ENCODE measurements around the gene DRC7. TPM values are rescaled to one million over a fixed set of nuclear protein-coding genes. Genes with fewer than 3 reads are reported as not detected.

The DRC7 gene
- total RNA-seq, 3 donors from 2014 or later: 1.5 TPM; not detected in 2

DNA sequence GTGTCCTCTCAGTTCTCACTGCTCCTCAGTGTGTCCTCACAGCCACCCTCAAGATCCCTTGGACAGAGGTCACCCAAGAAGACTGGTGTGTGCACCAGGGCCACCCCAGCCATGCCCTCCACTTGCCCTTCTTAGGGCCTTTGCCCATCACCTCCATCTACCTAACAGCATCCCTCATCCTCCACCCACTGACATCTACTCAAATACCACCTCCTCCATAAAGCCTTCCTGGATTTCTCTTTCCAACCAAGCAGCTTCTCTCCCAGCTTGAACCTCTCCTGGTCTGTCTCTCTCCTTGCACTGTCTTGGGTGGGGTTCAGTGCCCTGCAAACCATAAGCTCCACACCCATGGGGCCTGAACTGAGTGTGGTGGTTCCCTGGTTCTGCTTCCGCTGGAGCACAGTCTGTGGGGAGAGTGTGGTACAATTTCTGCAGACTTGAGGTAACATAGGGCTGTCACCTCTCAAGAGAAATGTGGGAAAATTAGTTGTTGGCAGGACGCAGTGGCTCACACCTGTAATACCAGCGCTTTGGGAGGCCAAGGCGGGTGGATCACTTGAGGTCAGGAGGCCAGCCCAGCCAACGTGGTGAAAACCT lies 55.3 kb downstream of the DRC7 start:
- Histone ChIP-seq H3K9me3 (no peaks in the 10 kb centered on the region), H3K27me3 (no peaks in the 10 kb centered on the region), H3K4me1 (no peaks in the 10 kb centered on the region), H3K27ac (no peak overlapping the region), H3K4me3 (no peak overlapping the region), H3K36me3 (no peaks in the 10 kb centered on the region)
- TF ChIP-seq POLR2AphosphoS5 (IDR thresholded peaks at IDR 0.05): no peak
- intact Hi-C loops (cut with DNase I; ENCODE audit: low total_unique reads): loop anchor here (5.0 to 10.0 kb wide), 2 partner anchors 95 to 477 kb away; no protein-coding TSS in a partner anchor
- DNase-seq (ENCODE audit: low spot score in 2 of 2): no peak

DNA sequence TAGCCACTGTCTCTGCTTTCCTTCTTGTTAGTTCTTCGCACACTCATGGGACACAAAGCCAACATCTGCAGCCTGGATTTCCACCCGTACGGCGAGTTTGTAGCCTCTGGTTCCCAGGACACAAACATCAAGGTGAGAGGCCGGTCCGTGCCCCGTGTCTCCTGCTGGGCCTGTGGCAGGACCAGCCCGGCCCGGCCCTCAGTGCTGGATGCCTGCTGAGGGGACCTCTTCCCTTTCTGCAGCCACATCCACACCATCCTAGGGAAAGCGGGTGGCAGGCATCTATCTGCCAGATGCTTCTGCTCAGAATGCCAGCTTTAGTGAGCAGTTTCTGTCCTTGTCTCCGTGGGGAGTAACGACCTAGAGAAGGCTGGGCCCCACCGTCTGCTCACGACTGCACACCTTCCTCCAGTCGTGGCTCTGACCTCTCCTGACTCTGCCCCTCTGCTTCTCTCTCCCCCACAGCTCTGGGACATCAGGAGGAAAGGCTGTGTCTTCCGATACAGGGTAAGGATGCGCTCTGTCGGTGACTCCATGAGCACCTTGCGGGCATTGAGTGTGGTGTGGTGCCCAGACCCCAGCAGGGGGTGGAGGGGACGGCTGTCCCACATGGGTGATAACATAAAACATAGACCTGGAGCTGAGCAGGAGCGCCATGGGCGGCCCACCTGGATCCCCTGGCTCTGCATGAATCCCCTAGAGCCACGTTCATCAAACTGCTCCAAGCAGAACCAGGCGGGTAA lies 56.4 kb downstream of the DRC7 start:
- Histone ChIP-seq H3K4me3 (no peak overlapping the region), H3K9me3 (no peaks in the 10 kb centered on the region), H3K4me1 (no peaks in the 10 kb centered on the region), H3K27me3 (no peaks in the 10 kb centered on the region), H3K36me3 (no peaks in the 10 kb centered on the region), H3K27ac (no peak overlapping the region)
- intact Hi-C loops (cut with DNase I; ENCODE audit: low total_unique reads): loop anchor here (10.0 kb wide), 1 partner anchor 94 kb away; no protein-coding TSS in a partner anchor
- DNase-seq (ENCODE audit: low spot score in 2 of 2): no peak
- TF ChIP-seq POLR2AphosphoS5 (IDR thresholded peaks at IDR 0.05): no peak
- TF ChIP-seq, protein P1, sequence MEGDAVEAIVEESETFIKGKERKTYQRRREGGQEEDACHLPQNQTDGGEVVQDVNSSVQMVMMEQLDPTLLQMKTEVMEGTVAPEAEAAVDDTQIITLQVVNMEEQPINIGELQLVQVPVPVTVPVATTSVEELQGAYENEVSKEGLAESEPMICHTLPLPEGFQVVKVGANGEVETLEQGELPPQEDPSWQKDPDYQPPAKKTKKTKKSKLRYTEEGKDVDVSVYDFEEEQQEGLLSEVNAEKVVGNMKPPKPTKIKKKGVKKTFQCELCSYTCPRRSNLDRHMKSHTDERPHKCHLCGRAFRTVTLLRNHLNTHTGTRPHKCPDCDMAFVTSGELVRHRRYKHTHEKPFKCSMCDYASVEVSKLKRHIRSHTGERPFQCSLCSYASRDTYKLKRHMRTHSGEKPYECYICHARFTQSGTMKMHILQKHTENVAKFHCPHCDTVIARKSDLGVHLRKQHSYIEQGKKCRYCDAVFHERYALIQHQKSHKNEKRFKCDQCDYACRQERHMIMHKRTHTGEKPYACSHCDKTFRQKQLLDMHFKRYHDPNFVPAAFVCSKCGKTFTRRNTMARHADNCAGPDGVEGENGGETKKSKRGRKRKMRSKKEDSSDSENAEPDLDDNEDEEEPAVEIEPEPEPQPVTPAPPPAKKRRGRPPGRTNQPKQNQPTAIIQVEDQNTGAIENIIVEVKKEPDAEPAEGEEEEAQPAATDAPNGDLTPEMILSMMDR (IDR thresholded peaks at IDR 0.05): no peak
- no peak for TF ChIP-seq POLR2A (IDR thresholded peaks at IDR 0.05)

DNA sequence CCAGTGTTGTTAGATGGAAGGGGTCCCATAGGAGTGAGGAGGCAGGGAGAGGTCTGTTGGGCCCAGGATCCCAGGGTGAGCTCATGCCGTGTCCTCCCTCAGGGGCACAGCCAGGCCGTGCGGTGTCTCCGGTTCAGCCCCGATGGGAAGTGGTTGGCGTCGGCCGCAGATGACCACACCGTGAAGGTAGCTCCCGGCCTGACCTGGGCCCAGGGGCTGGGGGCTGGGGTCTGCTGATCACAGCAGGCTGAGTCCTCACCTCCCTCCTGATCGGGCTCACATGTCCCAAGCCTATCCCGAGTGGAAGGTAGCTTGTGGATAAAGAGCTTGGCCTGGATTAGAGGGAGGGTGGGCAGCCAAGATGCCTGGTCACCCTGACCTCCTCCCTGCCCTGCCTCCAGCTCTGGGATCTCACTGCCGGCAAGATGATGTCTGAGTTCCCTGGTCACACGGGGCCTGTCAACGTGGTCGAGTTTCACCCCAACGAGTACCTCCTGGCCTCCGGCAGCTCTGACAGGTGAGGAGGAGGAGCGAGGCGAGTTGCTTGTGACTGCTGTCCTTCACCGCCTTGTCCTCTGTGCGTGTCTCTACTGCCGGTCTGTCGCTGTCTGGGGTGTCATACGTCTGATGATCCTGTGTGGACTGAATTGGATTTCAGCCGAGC lies 57.1 kb downstream of the DRC7 start:
- Histone ChIP-seq H3K36me3 (no peaks in the 10 kb centered on the region), H3K4me1 (no peaks in the 10 kb centered on the region), H3K27me3 (no peaks in the 10 kb centered on the region), H3K9me3 (no peaks in the 10 kb centered on the region), H3K27ac (no peak overlapping the region), H3K4me3 (no peak overlapping the region)
- no peak for TF ChIP-seq POLR2AphosphoS5 (IDR thresholded peaks at IDR 0.05)
- TF ChIP-seq, protein P1 (IDR thresholded peaks at IDR 0.05): no peak
- no peak for TF ChIP-seq POLR2A (IDR thresholded peaks at IDR 0.05)
- intact Hi-C loops (cut with DNase I; ENCODE audit: low total_unique reads): loop anchor here (10.0 kb wide), 1 partner anchor 93 kb away; no protein-coding TSS in a partner anchor
- DNase-seq (ENCODE audit: low spot score in 2 of 2): no peak

DNA sequence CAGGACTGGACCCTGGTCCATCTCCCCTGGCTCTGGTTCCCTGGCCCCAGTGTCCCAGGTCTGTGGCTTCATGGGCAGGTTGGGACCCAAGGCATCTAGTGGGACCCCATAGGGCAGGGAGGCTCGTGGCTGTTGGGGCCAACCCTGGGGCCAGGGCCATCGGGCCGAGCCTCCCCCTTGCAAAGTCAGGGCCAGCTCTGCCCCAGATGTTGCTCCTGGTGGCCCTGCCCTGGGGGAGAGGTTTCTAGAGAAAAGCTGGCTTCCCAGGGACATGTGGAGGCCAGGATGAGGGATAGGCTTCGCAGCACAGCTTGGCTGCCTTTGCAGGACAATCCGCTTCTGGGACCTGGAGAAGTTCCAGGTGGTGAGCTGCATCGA lies 57.6 kb downstream of the DRC7 start:
- H3K27me3 ChIP-seq: no peaks in the 10 kb centered on the region
- no peaks in the 10 kb centered on the region for H3K4me1 ChIP-seq
- DNase-seq (ENCODE audit: low spot score in 2 of 2): no peak
- H3K4me3 ChIP-seq: no peak overlapping the region
- no peaks in the 10 kb centered on the region for H3K9me3 ChIP-seq
- H3K27ac ChIP-seq: no peak overlapping the region
- intact Hi-C loops (cut with DNase I; ENCODE audit: low total_unique reads): loop anchor here (10.0 kb wide), 1 partner anchor 93 kb away; no protein-coding TSS in a partner anchor
- TF ChIP-seq POLR2AphosphoS5 (IDR thresholded peaks at IDR 0.05) (no peak), POLR2A (IDR thresholded peaks at IDR 0.05) (no peak)
- TF ChIP-seq, protein P1 (IDR thresholded peaks at IDR 0.05): no peak
- no peaks in the 10 kb centered on the region for H3K36me3 ChIP-seq

DNA sequence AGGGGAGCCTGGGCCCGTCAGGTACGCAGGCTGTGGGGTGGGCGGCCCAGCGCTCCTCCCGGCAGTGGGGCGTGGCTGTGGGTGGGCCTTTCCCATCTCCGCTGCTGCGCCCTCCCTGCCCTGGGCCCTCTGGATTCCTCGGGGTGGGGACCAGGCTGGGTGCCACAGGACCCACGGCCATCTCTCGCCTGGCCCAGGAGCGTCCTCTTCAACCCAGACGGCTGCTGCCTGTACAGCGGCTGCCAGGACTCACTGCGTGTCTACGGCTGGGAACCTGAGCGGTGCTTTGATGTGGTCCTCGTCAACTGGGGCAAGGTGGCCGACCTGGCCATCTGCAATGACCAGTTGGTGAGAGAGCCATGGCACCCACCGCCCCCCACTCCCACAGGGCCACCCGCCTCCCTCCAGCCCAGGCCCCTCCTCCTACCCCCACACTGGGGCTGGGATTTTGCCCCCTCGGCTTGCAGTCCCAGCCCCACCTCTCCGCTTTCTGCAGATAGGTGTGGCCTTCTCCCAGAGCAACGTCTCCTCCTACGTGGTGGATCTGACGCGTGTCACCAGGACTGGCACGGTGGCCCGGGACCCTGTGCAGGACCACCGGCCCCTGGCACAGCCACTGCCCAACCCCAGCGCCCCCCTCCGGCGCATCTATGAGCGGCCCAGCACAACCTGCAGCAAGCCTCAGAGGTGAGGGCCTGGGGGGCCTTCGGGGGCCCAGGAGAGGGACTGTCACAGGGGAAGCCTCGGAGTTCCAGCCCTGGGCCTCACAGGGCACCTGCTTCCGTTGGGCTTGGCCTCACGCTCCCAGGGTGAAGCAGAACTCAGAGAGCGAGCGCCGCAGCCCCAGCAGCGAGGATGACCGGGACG lies 58.2 kb downstream of the DRC7 start:
- intact Hi-C loops (cut with DNase I; ENCODE audit: low total_unique reads): loop anchor here (10.0 kb wide), 1 partner anchor 92 kb away; no protein-coding TSS in a partner anchor
- Histone ChIP-seq H3K4me1 (no peaks in the 10 kb centered on the region), H3K9me3 (no peaks in the 10 kb centered on the region), H3K36me3 (no peaks in the 10 kb centered on the region), H3K27me3 (no peaks in the 10 kb centered on the region), H3K27ac (peak overlapping the region in 1 of 2 donors; percentile 19), H3K4me3 (peak overlapping the region in 1 of 3 donors; percentile 25)
- no peak for DNase-seq (ENCODE audit: low spot score in 2 of 2)
- TF ChIP-seq POLR2A (IDR thresholded peaks at IDR 0.05): no peak
- TF ChIP-seq, protein P1 (IDR thresholded peaks at IDR 0.05): no peak
- no peak for TF ChIP-seq POLR2AphosphoS5 (IDR thresholded peaks at IDR 0.05)

All from breast epithelium (tissue), 4 donors.